HepG2 (cell line): ENCODE data around the gene MAP2K2. TPM values are rescaled to one million over a fixed set of nuclear protein-coding genes. Genes with fewer than 3 reads are reported as not detected.

Source experiments
- CBFB ChIP-seq: sonication (generic); formaldehyde crosslinking; IDR thresholded peaks from 2 replicates; pipeline ENCODE4 v1.4.0; 2020; ENCODE audit warnings: missing genetic modification reagents
- NR1H2 ChIP-seq: sonication (generic); formaldehyde crosslinking; IDR thresholded peaks from 2 replicates; pipeline ENCODE4 v1.8.1; 2022; ENCODE audit warnings: low read depth, missing genetic modification reagents, borderline replicate concordance
- RORA ChIP-seq: sonication (generic); formaldehyde crosslinking; IDR thresholded peaks from 2 replicates; pipeline ENCODE4 v1.5.0; 2020; ENCODE audit warnings: mild to moderate bottlenecking, missing genetic modification reagents, moderate library complexity
- SNRNP70 ChIP-seq: fragments of 200-400 bp; formaldehyde crosslinking; IDR thresholded peaks from 2 replicates; pipeline ENCODE4 v1.6.1; 2017; ENCODE audit warnings: mild to moderate bottlenecking, low read depth, low read length, moderate library complexity
- SRSF4 ChIP-seq: fragments of 200-400 bp; formaldehyde crosslinking; IDR thresholded peaks from one replicate; pipeline ENCODE4 v1.6.1; 2018; ENCODE audit warnings: mild to moderate bottlenecking, low read depth, low read length, moderate library complexity; ENCODE audit not compliant: poor library complexity, severe bottlenecking
- ZNF205 ChIP-seq: IDR thresholded peaks from 2 replicates; pipeline ENCODE4 v1.6.1; 2018; ENCODE audit warnings: missing biosample characterization, missing genetic modification reagents
- polyA plus RNA-seq, 8 experiments: library from polyadenylated mRNA; depleted of rRNA in 3 of 8; stranded (reverse) in 7 of 8; unstranded in 1 of 8; fragments of >200 nt; fragmentation: Illumina TruSeq in 4 of 8; extraction: Trizol in 4 of 8; gene quantifications; 2 replicates each; pipeline versions ENCODE4 v1.2.1 to v1.2.3, GENCODE V29; 2011 to 2016; ENCODE audit warnings: low read depth in 4 of 8, missing spikeins in 1 of 8, mixed read lengths in 1 of 8; ENCODE audit not compliant: insufficient read depth in 1 of 8
- total RNA-seq, 5 experiments: library from RNA; depleted of rRNA; stranded (reverse); fragments of >200 nt; fragmentation: Illumina TruSeq; extraction: Trizol; gene quantifications; 2 replicates each; pipeline ENCODE4 v1.2.3, GENCODE V29; 2016; ENCODE audit warnings: low read depth in 1 of 5
- TF ChIP-seq, protein P1 (sequence below): sonication (generic); formaldehyde crosslinking; IDR thresholded peaks from 2 replicates; pipeline ENCODE4 v1.4.0; 2020; ENCODE audit warnings: mild to moderate bottlenecking, missing genetic modification reagents
- TF ChIP-seq, protein P2 (sequence below): IDR thresholded peaks from 2 replicates; pipeline ENCODE4 v1.4.0; 2020; ENCODE audit warnings: mild to moderate bottlenecking, missing genetic modification reagents
- TF ChIP-seq, protein P3 (sequence below): sonication (generic); formaldehyde crosslinking; IDR thresholded peaks from 2 replicates; pipeline ENCODE4 v1.9.0; 2021; ENCODE audit warnings: mild to moderate bottlenecking, missing genetic modification reagents
- TF ChIP-seq, protein P4 (sequence below): IDR thresholded peaks from 2 replicates; pipeline ENCODE4 v1.6.1; 2018; ENCODE audit warnings: missing genetic modification reagents
- TF ChIP-seq, protein P5 (sequence below): sonication (generic); formaldehyde crosslinking; conservative IDR thresholded peaks from 2 replicates; pipeline ENCODE4 v1.8.0; 2022; ENCODE audit warnings: low read depth, missing genetic modification reagents

MAP2K2 gene
- total and polyA plus RNA-seq, 2 of the 13 experiments (the other 11 are each of a cell fraction or from before 2014, with no cell fraction given): 70.3 to 80.9 TPM

DNA sequence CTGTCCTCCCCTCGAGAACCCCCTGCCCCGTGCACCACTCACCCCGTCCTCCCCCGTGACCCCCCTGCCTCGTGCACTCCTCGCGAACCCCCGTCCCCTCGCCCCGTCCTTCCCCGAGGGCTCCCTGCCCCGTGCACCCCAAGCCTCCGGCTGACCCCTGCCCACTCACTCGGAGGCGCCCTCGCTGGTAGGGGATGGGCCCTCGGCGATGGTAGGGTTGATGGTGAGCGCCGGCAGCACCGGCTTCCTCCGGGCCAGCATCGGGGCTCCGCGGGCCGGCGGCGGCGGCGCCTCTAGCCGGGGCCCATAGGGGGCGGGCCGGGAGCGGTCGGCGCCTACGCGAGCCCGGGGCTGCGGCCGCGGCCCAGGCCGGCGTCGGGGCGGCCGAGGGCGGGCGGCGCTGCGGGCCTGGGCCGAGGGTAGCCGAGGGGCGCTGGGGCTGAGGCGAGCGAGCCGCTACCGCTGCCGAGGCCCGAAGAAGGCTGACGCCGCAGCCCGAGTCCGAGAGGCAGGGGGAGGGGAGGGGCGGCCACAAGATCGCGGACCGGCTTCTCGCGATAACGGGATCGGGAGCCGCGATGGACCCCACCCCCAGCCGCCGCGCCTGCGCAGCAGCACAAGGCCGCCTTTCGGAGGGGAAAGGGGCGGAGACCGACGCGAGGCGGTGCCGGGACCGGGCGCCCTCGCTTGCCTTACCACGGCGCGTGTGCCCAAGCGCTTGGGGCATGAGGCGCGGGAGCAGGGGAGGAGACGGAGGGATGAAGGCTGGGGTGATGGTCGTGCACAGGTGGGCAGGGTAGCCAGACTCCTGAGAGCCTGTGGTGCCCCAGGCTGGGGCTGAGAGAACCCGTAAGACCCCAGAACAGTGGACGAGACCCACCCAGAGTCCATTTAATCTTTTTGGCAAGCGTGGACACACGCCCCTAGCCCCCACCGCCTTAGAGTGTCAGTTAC, at the start of gene MAP2K2 (continued):
- TF ChIP-seq, protein P1, sequence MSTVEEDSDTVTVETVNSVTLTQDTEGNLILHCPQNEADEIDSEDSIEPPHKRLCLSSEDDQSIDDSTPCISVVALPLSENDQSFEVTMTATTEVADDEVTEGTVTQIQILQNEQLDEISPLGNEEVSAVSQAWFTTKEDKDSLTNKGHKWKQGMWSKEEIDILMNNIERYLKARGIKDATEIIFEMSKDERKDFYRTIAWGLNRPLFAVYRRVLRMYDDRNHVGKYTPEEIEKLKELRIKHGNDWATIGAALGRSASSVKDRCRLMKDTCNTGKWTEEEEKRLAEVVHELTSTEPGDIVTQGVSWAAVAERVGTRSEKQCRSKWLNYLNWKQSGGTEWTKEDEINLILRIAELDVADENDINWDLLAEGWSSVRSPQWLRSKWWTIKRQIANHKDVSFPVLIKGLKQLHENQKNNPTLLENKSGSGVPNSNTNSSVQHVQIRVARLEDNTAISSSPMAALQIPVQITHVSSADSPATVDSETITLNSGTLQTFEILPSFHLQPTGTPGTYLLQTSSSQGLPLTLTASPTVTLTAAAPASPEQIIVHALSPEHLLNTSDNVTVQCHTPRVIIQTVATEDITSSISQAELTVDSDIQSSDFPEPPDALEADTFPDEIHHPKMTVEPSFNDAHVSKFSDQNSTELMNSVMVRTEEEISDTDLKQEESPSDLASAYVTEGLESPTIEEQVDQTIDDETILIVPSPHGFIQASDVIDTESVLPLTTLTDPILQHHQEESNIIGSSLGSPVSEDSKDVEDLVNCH: no peak
- no peak for TF ChIP-seq SNRNP70
- no peak for TF ChIP-seq RORA (CRISPR knock-in tag)
- TF ChIP-seq NR1H2 (CRISPR knock-in tag): no peak
- TF ChIP-seq, protein P2, sequence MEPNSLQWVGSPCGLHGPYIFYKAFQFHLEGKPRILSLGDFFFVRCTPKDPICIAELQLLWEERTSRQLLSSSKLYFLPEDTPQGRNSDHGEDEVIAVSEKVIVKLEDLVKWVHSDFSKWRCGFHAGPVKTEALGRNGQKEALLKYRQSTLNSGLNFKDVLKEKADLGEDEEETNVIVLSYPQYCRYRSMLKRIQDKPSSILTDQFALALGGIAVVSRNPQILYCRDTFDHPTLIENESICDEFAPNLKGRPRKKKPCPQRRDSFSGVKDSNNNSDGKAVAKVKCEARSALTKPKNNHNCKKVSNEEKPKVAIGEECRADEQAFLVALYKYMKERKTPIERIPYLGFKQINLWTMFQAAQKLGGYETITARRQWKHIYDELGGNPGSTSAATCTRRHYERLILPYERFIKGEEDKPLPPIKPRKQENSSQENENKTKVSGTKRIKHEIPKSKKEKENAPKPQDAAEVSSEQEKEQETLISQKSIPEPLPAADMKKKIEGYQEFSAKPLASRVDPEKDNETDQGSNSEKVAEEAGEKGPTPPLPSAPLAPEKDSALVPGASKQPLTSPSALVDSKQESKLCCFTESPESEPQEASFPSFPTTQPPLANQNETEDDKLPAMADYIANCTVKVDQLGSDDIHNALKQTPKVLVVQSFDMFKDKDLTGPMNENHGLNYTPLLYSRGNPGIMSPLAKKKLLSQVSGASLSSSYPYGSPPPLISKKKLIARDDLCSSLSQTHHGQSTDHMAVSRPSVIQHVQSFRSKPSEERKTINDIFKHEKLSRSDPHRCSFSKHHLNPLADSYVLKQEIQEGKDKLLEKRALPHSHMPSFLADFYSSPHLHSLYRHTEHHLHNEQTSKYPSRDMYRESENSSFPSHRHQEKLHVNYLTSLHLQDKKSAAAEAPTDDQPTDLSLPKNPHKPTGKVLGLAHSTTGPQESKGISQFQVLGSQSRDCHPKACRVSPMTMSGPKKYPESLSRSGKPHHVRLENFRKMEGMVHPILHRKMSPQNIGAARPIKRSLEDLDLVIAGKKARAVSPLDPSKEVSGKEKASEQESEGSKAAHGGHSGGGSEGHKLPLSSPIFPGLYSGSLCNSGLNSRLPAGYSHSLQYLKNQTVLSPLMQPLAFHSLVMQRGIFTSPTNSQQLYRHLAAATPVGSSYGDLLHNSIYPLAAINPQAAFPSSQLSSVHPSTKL (CRISPR knock-in tag): peak; percentile 52
- no peak for TF ChIP-seq SRSF4
- peak; percentile 60; the same call in 1 of the 2 replicates for TF ChIP-seq ZNF205
- TF ChIP-seq, protein P3, sequence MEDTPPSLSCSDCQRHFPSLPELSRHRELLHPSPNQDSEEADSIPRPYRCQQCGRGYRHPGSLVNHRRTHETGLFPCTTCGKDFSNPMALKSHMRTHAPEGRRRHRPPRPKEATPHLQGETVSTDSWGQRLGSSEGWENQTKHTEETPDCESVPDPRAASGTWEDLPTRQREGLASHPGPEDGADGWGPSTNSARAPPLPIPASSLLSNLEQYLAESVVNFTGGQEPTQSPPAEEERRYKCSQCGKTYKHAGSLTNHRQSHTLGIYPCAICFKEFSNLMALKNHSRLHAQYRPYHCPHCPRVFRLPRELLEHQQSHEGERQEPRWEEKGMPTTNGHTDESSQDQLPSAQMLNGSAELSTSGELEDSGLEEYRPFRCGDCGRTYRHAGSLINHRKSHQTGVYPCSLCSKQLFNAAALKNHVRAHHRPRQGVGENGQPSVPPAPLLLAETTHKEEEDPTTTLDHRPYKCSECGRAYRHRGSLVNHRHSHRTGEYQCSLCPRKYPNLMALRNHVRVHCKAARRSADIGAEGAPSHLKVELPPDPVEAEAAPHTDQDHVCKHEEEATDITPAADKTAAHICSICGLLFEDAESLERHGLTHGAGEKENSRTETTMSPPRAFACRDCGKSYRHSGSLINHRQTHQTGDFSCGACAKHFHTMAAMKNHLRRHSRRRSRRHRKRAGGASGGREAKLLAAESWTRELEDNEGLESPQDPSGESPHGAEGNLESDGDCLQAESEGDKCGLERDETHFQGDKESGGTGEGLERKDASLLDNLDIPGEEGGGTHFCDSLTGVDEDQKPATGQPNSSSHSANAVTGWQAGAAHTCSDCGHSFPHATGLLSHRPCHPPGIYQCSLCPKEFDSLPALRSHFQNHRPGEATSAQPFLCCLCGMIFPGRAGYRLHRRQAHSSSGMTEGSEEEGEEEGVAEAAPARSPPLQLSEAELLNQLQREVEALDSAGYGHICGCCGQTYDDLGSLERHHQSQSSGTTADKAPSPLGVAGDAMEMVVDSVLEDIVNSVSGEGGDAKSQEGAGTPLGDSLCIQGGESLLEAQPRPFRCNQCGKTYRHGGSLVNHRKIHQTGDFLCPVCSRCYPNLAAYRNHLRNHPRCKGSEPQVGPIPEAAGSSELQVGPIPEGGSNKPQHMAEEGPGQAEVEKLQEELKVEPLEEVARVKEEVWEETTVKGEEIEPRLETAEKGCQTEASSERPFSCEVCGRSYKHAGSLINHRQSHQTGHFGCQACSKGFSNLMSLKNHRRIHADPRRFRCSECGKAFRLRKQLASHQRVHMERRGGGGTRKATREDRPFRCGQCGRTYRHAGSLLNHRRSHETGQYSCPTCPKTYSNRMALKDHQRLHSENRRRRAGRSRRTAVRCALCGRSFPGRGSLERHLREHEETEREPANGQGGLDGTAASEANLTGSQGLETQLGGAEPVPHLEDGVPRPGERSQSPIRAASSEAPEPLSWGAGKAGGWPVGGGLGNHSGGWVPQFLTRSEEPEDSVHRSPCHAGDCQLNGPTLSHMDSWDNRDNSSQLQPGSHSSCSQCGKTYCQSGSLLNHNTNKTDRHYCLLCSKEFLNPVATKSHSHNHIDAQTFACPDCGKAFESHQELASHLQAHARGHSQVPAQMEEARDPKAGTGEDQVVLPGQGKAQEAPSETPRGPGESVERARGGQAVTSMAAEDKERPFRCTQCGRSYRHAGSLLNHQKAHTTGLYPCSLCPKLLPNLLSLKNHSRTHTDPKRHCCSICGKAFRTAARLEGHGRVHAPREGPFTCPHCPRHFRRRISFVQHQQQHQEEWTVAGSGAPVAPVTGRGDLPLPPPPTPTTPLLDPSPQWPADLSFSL (CRISPR knock-in tag): no peak
- TF ChIP-seq, protein P4, sequence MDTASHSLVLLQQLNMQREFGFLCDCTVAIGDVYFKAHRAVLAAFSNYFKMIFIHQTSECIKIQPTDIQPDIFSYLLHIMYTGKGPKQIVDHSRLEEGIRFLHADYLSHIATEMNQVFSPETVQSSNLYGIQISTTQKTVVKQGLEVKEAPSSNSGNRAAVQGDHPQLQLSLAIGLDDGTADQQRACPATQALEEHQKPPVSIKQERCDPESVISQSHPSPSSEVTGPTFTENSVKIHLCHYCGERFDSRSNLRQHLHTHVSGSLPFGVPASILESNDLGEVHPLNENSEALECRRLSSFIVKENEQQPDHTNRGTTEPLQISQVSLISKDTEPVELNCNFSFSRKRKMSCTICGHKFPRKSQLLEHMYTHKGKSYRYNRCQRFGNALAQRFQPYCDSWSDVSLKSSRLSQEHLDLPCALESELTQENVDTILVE (CRISPR knock-in tag): peak; percentile 62; the same call in 1 of the 2 replicates
- TF ChIP-seq, protein P5, sequence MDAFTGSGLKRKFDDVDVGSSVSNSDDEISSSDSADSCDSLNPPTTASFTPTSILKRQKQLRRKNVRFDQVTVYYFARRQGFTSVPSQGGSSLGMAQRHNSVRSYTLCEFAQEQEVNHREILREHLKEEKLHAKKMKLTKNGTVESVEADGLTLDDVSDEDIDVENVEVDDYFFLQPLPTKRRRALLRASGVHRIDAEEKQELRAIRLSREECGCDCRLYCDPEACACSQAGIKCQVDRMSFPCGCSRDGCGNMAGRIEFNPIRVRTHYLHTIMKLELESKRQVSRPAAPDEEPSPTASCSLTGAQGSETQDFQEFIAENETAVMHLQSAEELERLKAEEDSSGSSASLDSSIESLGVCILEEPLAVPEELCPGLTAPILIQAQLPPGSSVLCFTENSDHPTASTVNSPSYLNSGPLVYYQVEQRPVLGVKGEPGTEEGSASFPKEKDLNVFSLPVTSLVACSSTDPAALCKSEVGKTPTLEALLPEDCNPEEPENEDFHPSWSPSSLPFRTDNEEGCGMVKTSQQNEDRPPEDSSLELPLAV (CRISPR knock-in tag): no peak
- peak; percentile 72; the same call in 1 of the 2 replicates for TF ChIP-seq CBFB (CRISPR knock-in tag)
